Peyer's patch (tissue), 4 donors: ENCODE data around the gene TNC.

ENCODE experiments used
- CTCF ChIP-seq, 6 experiments: fragments of 450-650 bp in 4 of 6; fragments of 200-600 bp in 2 of 6; sonication (generic) in 1 of 6; IDR thresholded peaks; one replicate each; pipeline ENCODE4 v1.5.1; 2017 to 2019; ENCODE audit warnings: antibody characterized with exemption in 6 of 6, mild to moderate bottlenecking in 3 of 6, moderate library complexity in 1 of 6
- POLR2A ChIP-seq, 2 donors: fragments of 450-650 bp; IDR thresholded peaks; one replicate each; pipeline ENCODE4 v1.5.1; 2017; ENCODE audit warnings: antibody characterized with exemption in 2 of 2, mild to moderate bottlenecking in 2 of 2, moderate library complexity in 2 of 2

- TF ChIP-seq CTCF (IDR thresholded peaks at IDR 0.05) (no peak), POLR2A (IDR thresholded peaks at IDR 0.05) (no peak)
These were observed 78.3 kb downstream of the TNC start for GRCh38 chr9:115039516-115040120.
